HG02852 (cell line): ENCODE results near the gene TYSND1.
"Not testable (repeated sequence)": the region's sequence is repeated elsewhere in the genome, so short reads cannot be mapped to it uniquely, and the experiment has no call there.

Source experiments
- ATAC-seq: cut with Tn5 transposase; IDR thresholded peaks from one replicate; pipeline ENCODE4 v1.9.1; 2021; ENCODE audit warnings: mild to moderate bottlenecking, moderate library complexity; ENCODE audit not compliant: unreplicated experiment

TYSND1 gene

GRCh38 chr10:70146489-70147258, at the start of gene TYSND1:
Gene TYSND1 (minus strand): TSS chr10:70146700. CDS start chr10:70146586, 114 bp downstream.
- ATAC-seq, result peak; percentile 90

GRCh38 chr10:70193391-70193844, 46.9 kb upstream of the TYSND1 start:
- ATAC-seq, result no peak

GRCh38 chr10:70192326-70192968, 45.9 kb upstream of the TYSND1 start:
- ATAC-seq, result no peak

DNA sequence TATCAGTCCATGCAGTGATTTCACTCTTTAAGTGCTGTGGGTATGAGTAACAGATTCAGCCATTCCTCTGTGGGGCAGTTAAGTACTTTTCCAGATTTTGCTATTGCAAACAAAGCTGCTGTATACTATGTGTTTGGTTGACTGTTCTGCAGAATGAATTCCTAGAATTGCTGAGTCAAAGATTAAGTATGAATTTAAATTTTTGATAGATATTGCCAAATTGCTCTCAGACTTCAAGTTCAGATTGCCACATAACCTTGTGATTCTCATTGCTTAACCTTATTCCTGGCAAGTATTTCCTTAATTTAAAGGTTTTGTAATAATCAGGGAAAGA, 45.4 kb upstream of the TYSND1 start:
- no peak for ATAC-seq

DNA sequence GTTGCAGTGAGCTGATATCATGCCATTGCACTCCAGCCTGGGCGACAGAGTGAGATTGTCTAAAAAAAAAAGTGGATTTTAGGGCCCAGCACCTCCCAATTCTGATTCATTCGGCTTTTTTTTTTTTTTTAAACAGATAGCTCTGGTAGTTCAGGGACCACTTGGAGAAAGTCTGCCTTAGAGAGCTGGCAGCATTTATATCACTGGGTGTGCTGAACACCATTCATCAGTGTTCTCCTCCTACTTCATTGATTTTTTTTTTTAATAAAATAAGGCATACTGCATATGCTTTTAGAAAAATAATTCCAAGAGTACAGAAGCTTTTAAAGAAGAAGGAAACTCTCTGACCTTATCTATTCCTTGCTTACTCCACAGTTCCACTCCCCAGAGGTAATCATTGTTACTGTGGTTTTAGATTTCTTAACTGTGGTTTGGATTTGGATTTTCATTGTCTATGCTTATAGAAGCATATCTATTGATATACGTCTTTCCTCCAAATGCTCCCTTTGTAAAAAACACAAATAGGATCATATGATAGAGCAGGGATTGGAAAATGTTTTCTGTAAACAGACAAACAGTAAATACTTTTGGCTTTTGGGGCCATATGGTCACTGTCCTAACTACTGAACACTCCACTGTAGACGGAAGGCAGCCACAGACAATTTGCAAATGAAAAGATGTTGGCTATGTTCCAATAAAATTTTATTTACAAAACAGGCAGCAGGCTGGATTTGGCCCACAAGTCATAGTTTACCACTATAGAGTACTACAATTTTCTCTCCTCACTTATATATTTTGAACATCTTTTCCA, 44.9 kb upstream of the TYSND1 start:
- ATAC-seq, result no peak

DNA sequence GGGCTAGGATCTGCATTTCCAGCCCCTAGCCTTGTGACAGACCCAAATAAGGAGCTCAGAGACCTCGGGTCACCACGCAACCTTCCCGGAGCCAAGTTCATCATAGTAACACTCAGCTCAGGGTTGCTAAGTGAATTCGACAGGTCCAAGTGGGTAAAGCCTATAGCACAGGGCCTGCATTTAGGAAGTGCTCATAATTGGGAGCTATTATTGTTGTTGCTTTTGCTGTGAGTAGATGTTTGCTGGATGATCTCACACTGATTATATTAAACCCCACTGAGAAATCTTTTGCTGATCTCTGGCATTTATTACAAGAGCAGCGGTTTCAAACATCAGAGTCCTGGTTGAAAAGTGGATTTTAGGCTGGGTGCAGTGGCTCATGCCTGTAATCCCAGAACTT, 44.1 kb upstream of the TYSND1 start:
- ATAC-seq, result no peak

GRCh38 chr10:70190102-70190501, 43.6 kb upstream of the TYSND1 start:
- no peak for ATAC-seq

GRCh38 chr10:70188768-70189167, 42.3 kb upstream of the TYSND1 start:
- ATAC-seq, result no peak

DNA sequence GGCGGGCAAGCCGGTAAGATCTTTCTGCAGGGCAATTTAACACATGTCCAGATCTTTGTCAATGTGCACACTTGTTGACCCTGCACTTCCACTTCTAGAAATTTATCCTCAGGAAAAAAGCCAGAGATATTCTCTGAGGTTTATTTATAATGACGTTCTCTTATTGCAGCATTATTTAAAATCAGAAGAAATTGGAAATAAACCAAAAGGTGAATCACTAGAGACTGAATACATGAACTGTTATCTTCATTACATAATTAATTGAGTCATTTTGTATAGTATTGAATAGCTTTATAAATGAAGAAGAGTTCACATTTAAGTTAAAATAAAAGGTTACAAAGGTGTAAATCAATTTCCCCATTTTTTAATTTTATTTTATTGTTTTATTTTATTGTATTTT, 40.1 kb upstream of the TYSND1 start:
- no peak for ATAC-seq

DNA sequence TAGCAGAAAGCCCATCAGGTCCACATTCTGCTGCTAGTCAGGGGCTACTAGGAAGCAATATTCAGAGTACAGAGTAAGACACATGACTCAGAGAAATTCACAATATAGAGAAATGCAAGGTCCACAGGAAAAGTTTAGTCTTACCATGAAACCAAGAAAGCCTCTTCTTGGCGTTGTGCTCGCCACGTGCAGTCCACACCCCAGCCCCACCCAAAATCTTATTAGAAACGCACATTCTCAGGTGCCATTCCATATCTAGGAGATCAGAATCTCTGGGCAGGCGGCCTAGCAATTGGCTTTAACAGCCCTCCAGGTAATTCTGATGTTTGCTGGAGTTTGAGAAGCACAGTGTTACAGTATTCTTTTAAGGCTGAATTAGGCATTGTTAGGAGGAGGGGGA, 39.6 kb upstream of the TYSND1 start:
- no peak for ATAC-seq

DNA sequence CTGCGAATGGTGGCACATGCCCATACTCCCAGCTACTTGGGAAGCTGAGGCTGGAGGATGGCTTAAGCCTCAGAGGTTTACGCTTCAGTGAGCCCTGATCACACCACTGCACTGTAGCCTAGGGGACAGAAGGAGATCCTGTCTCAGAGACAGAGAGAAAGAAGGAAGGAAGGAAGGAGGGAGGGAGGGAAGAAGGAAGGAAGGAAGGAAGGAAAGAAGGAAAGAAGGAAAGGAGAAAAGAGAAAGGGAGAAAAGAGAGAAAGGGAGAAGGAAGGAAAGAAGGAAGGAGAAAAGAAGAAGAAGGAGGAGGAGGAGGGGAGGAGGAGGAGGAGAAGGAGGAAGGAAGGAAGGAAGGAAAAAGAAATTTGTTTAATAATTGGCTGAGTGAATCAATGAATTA, 36.8 kb upstream of the TYSND1 start:
- ATAC-seq, result no peak

GRCh38 chr10:70179209-70179608, 32.7 kb upstream of the TYSND1 start:
- ATAC-seq, result not testable (repeated sequence)

DNA sequence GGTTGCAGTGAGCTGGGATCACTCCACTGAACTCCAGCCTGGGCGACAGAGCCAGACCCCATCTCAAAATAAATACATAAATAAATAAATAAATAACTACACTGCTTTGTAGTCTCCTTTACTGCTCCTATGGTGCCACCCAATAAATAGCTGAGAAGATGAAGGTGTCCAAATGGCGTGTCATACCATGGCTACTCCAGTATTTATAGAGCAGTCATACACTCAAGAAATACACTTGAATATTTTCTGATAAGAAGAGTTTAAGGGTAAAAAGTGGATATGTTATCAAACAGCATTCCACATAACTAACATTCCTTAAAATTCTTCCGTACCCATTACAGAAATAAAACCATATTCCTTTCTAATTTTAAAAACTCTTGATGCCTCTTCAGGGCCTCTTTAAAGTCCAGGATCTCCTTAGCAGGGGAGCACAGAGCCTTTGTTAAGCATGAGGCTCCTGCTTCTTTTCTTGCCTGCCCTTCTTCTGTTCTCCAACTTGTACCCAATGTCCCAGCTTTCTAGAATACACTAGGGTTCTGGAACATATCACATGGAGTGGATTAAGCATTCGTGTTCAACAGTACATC, 31.7 kb upstream of the TYSND1 start:
- ATAC-seq, result no peak

DNA sequence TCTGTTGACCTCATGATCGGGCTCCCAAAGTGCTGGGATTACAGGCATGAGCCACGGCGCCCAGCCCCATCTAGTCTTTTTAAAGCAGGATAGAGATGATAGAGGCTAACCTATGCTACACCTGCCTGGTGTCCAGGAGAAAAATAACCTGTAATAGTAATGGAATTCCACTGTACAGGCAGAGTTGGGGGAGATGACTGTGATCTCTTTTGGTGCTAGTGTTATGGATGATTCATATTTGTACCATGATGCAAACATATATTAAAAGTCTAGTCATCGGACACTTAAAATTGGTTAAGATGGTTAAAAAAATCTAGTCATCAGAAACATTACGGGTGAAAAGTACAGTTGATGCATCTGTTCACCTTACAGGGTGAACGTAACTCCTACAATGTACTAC, 29.9 kb upstream of the TYSND1 start:
- ATAC-seq, result no peak

GRCh38 chr10:70175516-70175915, 29.0 kb upstream of the TYSND1 start:
- no peak for ATAC-seq

DNA sequence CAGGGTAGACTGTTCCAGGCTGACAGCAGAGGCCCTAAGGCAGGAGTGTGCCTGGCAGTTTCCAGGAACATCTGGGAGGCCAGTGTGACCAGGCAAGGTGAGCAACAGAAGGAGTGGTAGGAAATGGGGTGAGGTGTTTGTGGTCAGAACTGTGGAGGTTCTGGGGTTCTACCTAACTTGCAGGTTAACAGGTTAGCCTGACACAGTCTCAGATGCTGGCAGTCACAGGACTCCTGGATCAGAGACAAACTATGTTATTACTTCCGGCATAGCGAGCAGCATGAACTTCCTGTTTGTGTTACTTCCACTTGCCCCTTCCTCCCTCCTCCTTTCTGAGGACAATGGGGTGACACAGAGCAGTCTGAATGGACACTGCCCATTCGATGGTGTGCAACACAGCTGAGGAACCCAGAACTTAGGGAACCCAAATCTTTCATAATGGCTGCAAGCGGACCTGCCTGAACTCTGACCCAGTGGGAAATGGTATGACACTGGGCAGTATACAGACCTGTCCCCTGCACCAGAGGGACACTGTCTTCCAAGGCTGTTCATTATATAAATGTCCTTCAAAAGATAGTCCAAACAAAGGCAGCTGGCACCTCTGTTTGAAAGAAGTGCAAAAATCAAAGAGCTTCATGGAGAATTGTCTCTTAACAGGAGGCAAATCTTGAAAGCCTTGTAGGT, 27.7 kb upstream of the TYSND1 start:
- ATAC-seq, result no peak

DNA sequence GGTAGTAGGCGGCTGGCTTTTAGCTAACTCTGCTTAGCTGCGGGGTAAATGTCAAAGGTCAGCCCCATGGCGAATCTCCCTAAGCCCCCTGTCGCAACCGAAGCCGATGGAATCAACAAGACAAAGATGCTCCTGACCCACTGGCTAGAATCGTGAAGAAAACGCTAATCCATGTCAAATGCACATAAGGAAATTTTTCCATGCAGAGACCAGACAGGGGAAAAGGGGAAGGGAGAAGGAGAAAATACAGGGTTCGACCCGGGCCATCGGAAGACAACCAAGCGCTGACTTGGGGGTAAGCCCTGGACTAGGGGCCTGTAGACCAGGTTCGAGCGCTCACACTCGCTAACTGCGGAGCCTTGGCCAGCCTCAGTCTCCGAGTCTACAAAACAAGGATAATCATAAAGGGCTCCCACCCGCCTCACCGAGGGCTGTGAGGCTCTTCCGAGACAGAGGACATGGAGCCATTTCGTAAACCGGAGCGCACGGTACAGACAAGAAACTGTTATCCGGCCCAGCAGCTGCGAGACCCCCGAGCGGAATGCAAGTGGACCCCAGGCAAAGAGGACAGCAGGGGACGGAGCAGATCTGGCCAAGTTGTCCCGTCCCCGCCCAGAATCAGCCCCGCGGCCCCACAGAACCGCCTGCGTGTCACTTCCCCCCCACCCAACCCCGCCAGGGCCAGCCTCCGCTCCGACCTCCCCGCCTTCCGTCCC, 23.3 kb upstream of the TYSND1 start:
- ATAC-seq, result peak; percentile 16

DNA sequence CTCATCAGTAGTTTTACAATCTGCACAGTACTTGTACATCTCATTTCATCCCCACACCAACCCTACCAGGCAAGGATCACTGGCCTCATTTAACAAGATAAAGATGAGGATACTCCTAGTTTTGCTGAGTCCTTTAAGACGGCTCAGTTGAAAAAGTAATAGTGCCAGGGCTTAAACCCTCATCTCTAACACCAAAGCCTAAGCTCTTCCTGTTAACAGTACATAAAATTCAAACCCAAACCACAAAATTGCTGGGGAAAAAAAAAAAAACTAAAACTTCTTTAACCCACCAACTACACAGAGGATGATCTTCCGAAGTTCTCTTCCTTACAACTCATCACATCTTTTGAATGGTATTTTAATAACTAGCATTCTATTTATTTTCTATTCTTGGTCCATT, 22.5 kb upstream of the TYSND1 start:
- no peak for ATAC-seq

DNA sequence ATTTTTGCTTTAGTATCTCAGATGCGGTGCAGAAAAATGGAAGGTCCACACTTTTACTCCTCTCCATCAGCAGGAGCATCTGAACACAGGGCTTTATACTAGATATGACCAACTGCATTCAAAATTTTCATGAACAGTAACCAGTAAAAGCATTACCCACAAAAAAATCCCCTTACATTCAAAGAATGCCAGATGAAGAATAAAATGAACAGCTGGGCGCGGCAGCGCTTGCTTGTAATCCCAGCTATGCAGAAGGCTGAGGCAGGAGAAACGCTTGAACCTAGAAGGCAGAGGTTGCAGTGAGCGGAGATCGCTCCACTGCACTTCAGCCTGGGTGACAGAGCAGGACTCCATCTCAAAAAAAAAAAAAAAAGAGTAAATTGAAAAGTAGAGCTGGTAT, 20.7 kb upstream of the TYSND1 start:
- no peak for ATAC-seq

- no peak for ATAC-seq
Measured at GRCh38 chr10:70166394-70166793, 19.9 kb upstream of the TYSND1 start.
